Calu3 (cell line): ENCODE data around the gene FLOT2. TPM values are rescaled to one million over a fixed set of nuclear protein-coding genes. Genes with fewer than 3 reads are reported as not detected.
"Not testable (repeated sequence)": the region's sequence is repeated elsewhere in the genome, so short reads cannot be mapped to it uniquely, and the experiment has no call there.

Source experiments
- BruUV-seq: library from RNA; stranded (reverse); fragments of 400-500 nt; replicated peaks from 2 replicates; lab custom pipeline; 2021; lab: Mats Ljungman, UMichigan
- CTCF ChIA-PET: fragments of 300-600 bp; sonication (Branson Sonifier 250); formaldehyde crosslinking; loops from one replicate; lab custom pipeline; 2022; ENCODE audit warnings: antibody characterized with exemption; lab: Charles Lee
- DNase-seq: peaks from one replicate; pipeline ENCODE4 v3.0.0; 2022
- H3K27ac Mint-ChIP-seq: one replicate; pipeline ENCODE4 v1.8.0; 2022; ENCODE audit warnings: mixed read lengths; ENCODE audit not compliant: unreplicated experiment
- H3K27me3 Mint-ChIP-seq: one replicate; pipeline ENCODE4 v1.8.0; 2022; ENCODE audit warnings: mixed read lengths; ENCODE audit not compliant: unreplicated experiment
- H3K36me3 Mint-ChIP-seq: one replicate; pipeline ENCODE4 v1.8.0; 2022; ENCODE audit warnings: mild to moderate bottlenecking, moderate library complexity, mixed read lengths; ENCODE audit not compliant: insufficient read depth, unreplicated experiment
- H3K4me1 Mint-ChIP-seq: one replicate; pipeline ENCODE4 v1.8.0; 2022; ENCODE audit warnings: mild to moderate bottlenecking, low read depth, mixed read lengths; ENCODE audit not compliant: unreplicated experiment
- H3K4me3 Mint-ChIP-seq: one replicate; pipeline ENCODE4 v1.8.0; 2022; ENCODE audit warnings: mild to moderate bottlenecking, low read depth, moderate library complexity, mixed read lengths; ENCODE audit not compliant: unreplicated experiment
- H3K9me3 Mint-ChIP-seq: one replicate; pipeline ENCODE4 v1.8.0; 2022; ENCODE audit warnings: low read depth, mixed read lengths; ENCODE audit not compliant: unreplicated experiment
- intact Hi-C: fragments of 100-400 bp; cut with micrococcal nuclease; formaldehyde crosslinking; loops from one replicate; pipeline ENCODE4 v1.10.0; 2022; ENCODE audit not compliant: unreplicated experiment
- total RNA-seq: library from RNA; stranded (reverse); gene quantifications from 2 replicates; pipeline ENCODE4 v1.2.3, GENCODE V29; 2022
- TF ChIP-seq, protein P1 (sequence below): fragments of 200-600 bp; IDR thresholded peaks from one replicate; pipeline ENCODE4 v1.8.0; 2022; ENCODE audit warnings: antibody characterized with exemption; ENCODE audit not compliant: unreplicated experiment

The FLOT2 gene
- total RNA-seq, 1 experiment from 2014 or later: 152 TPM

DNA sequence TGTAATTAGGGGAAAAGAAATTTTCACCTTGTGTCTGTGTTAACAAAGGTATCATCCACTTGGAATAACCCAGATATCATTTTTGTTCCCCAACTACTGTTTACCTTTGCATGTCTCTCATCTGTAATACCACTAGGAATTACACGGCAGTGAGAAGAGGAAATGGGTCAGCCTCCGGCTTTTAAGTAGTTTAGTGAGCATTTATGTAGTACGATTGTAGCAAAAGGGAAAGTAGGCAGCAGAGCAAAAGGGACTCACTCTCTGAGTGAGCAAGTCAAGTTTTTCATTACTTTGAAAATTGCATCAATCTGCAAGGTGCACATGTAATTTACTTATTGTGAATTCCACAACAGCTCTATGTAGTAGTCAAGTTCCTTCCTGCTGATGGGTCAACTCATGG lies 42.6 kb upstream of the FLOT2 start:
- Mint-ChIP-seq H3K27ac (no peak overlapping the region), H3K4me3 (no peak overlapping the region), H3K4me1 (peaks cover 14% of the 10 kb centered on the region), H3K9me3 (no peaks in the 10 kb centered on the region), H3K27me3 (no peaks in the 10 kb centered on the region), H3K36me3 (peaks cover 9% of the 10 kb centered on the region)
- TF ChIP-seq, protein P1, sequence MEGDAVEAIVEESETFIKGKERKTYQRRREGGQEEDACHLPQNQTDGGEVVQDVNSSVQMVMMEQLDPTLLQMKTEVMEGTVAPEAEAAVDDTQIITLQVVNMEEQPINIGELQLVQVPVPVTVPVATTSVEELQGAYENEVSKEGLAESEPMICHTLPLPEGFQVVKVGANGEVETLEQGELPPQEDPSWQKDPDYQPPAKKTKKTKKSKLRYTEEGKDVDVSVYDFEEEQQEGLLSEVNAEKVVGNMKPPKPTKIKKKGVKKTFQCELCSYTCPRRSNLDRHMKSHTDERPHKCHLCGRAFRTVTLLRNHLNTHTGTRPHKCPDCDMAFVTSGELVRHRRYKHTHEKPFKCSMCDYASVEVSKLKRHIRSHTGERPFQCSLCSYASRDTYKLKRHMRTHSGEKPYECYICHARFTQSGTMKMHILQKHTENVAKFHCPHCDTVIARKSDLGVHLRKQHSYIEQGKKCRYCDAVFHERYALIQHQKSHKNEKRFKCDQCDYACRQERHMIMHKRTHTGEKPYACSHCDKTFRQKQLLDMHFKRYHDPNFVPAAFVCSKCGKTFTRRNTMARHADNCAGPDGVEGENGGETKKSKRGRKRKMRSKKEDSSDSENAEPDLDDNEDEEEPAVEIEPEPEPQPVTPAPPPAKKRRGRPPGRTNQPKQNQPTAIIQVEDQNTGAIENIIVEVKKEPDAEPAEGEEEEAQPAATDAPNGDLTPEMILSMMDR: no peak
- CTCF ChIA-PET: no interaction called here
- intact Hi-C loops: no loop called here
- no peak for DNase-seq
- BruUV-seq: no TSS peak

DNA sequence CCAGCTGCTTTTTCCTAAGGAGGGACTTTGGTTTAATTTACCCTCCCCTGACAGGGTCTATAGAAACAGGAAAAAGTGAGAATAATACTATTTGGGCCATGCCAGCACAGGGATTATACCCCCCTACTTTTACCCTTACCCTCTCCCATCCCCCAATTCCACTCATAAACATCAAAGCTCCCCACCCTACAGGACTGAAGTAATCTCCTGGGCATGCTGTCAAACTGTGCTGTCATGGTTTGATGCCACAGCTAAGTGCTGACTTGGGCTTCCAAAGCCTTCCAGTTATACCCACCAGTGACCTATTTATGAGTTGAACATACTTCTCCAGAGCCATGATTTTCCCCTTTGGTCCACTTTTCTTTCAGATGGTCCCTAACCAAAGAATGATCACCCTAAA lies 41.0 kb upstream of the FLOT2 start:
- TF ChIP-seq, protein P1: no peak
- no peak for DNase-seq
- Mint-ChIP-seq H3K9me3 (no peaks in the 10 kb centered on the region), H3K36me3 (peaks cover 8% of the 10 kb centered on the region), H3K4me1 (peaks cover 14% of the 10 kb centered on the region), H3K27me3 (no peaks in the 10 kb centered on the region), H3K27ac (no peak overlapping the region), H3K4me3 (no peak overlapping the region)
- CTCF ChIA-PET: no interaction called here
- no TSS peak for BruUV-seq
- intact Hi-C loops: no loop called here

DNA sequence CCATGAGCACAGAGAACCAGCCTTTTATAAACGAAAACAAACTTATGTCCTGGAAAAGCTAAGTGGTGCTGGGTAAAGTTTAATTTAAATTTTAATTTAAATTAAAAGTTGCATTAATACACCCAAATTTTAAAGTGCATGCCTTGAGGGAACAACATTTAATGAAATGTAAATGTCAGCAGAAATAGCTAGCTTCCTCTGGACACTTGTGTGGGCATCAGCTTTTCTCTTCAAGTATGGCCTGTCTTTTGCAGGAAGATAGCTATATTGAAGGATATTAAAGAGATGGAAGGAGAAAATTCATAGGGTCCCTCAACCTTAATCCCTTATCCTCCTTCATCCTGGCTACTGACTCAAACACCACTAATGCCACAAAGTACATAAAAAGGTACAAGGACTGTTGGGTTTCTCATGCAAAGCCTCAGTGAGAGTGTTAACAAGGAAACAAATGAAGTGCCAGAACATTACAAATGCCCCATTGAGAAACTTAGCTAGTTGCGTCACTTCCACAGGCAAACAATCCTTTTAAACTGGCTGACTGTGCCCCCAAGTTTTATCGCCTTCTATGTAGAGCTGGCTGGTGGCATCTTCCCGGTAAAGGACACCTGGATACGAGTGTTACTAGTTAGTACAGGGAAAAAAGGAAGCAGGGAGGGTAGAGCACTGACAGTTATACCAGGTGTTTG lies 39.7 kb upstream of the FLOT2 start:
- Mint-ChIP-seq H3K9me3 (no peaks in the 10 kb centered on the region), H3K27me3 (no peaks in the 10 kb centered on the region), H3K4me1 (peaks cover 14% of the 10 kb centered on the region), H3K4me3 (peak overlapping the region; percentile 28), H3K36me3 (no peaks in the 10 kb centered on the region), H3K27ac (peak overlapping the region; percentile 60)
- CTCF ChIA-PET: interaction anchor here (0.9 to 1.3 kb wide), 6 partner anchors 11 to 217 kb away, joined by 3 to 6 read pairs (median 4); partner anchors contain the start of gene RPL23A
- intact Hi-C loops: no loop called here
- no TSS peak for BruUV-seq
- peak; percentile 57 for DNase-seq
- TF ChIP-seq, protein P1: no peak

DNA sequence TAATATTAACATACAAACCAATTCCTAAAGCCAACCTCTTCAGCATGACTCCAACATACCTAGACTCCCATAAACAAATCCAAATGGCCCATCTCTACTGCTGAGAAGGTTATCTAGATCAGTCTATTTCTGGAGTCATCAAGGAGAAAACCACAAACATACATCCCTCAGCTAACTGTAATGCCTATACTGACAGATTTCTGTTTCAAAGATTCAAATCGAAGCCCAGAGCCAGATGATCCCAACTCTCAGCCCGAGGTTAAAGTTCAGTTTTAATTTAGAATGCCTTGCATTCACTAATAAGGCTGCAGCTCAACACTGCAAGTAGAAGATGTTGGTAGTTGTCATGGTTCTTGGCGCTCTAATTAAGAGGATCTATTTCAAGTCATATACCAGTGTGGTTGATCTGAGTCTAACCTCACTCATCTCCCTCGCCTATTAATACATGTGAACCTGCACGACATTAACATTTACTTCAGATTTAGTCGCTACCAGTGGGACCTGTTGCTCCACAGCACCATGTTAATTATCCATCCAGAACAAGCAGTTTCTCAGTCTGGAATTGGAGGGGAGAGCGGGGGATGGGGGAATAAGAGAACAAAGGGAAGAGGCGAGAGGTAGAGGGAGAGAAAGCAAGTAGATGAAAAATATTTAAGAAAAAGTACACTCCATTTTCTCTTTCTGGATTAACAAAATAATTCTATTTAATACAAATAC lies 38.4 kb upstream of the FLOT2 start:
- no peaks in the 10 kb centered on the region for H3K9me3 Mint-ChIP-seq
- no peak for DNase-seq
- intact Hi-C loops: no loop called here
- peaks cover 14% of the 10 kb centered on the region for H3K4me1 Mint-ChIP-seq
- no peaks in the 10 kb centered on the region for H3K27me3 Mint-ChIP-seq
- H3K36me3 Mint-ChIP-seq: no peaks in the 10 kb centered on the region
- H3K27ac Mint-ChIP-seq: no peak overlapping the region
- TF ChIP-seq, protein P1: no peak
- BruUV-seq: no TSS peak
- CTCF ChIA-PET: no interaction called here
- no peak overlapping the region for H3K4me3 Mint-ChIP-seq

DNA sequence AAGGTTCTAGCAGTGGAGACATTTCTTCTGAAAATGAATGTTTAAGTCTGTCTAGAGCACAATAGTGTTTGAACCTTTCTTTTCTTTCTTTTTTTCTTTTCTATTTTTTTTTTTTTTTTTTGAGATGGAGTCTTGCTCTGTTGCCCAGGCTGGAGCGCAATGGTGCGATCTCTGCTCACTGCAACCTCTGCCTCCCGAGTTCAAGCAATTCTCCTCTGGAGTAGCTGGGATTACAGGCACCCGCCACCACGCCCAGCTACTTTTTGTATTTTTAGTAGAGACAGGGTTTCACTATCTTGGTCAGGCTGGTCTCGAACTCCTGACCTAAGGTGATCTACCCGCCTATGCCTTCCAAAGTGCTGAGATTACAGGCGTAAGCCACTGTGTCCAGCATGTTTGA lies 37.0 kb upstream of the FLOT2 start:
- H3K9me3 Mint-ChIP-seq, CTCF ChIA-PET, DNase-seq, BruUV-seq, H3K27me3 Mint-ChIP-seq, intact Hi-C loops, H3K36me3 Mint-ChIP-seq, H3K27ac Mint-ChIP-seq, H3K4me3 Mint-ChIP-seq: not testable (repeated sequence)
- peaks cover 22% of the 10 kb centered on the region for H3K4me1 Mint-ChIP-seq
